B cell (primary cell): ENCODE results near the gene LRR1. TPM values are rescaled to one million over a fixed set of nuclear protein-coding genes. Genes with fewer than 3 reads are reported as not detected.

Experiments used
- ATAC-seq: fragments of 200-7000 bp; cut with Tn5 transposase; one replicate; pipeline ENCODE4 v1.10.0; 2021; ENCODE audit warnings: low read depth, mild to moderate bottlenecking, moderate number of reproducible peaks, moderate library complexity
- CTCF ChIA-PET: fragments of 350-600 bp; sonication (Branson Sonifier 250); formaldehyde crosslinking; loops from one replicate; lab custom pipeline; 2021; ENCODE audit warnings: antibody characterized with exemption, inconsistent platforms; lab: Charles Lee
- POLR2A ChIA-PET: fragments of 350-600 bp; sonication (Branson Sonifier 250); formaldehyde crosslinking; loops from one replicate; lab custom pipeline; 2021; ENCODE audit warnings: antibody characterized with exemption; lab: Charles Lee
- DNase-seq: peaks from one replicate; pipeline ENCODE4 v3.0.0; 2013
- H2AFZ ChIP-seq: 2 replicates; pipeline ENCODE4 v1.6.1; 2012; ENCODE audit warnings: mild to moderate bottlenecking, low read depth, low read length; ENCODE audit not compliant: insufficient read depth, poor library complexity, severe bottlenecking
- H3K27ac ChIP-seq, 2 donors: 1 replicate in 1 of 2; 2 replicates in 1 of 2; pipeline ENCODE4 v1.5.1; 2012 to 2013; ENCODE audit warnings: low read length in 2 of 2, mild to moderate bottlenecking in 2 of 2, moderate library complexity in 1 of 2
- H3K27me3 ChIP-seq, 4 experiments: fragments of 200-600 bp in 1 of 4; sonication (generic) in 1 of 4; replicated peaks in 1 of 4; 1 replicate in 2 of 4; 2 replicates in 2 of 4; pipeline versions ENCODE4 v1.6.1 to v1.7.0; 2013 to 2016; ENCODE audit warnings: low read length in 3 of 4, mild to moderate bottlenecking in 2 of 4, mixed read lengths in 1 of 4, moderate library complexity in 1 of 4; ENCODE audit not compliant: insufficient read depth in 4 of 4, control insufficient read depth in 3 of 4; ENCODE audit errors: control extremely low read depth in 1 of 4
- H3K36me3 ChIP-seq, 2 experiments: replicated peaks in 1 of 2; 1 replicate in 1 of 2; 2 replicates in 1 of 2; pipeline versions ENCODE4 v1.6.1 to v1.7.1; 2013; ENCODE audit warnings: low read length in 1 of 2; ENCODE audit not compliant: insufficient read depth in 2 of 2, control insufficient read depth in 1 of 2; ENCODE audit errors: control extremely low read depth in 1 of 2, extremely low read depth in 1 of 2
- H3K4me1 ChIP-seq, 2 donors: fragments of 200-600 bp in 1 of 2; sonication (generic) in 1 of 2; 1 replicate in 1 of 2; 2 replicates in 1 of 2; pipeline versions ENCODE4 v1.5.1 to v1.6.1; 2013 to 2017; ENCODE audit warnings: low read length in 2 of 2; ENCODE audit not compliant: control insufficient read depth in 2 of 2, insufficient read depth in 2 of 2
- H3K4me2 ChIP-seq: replicated peaks from 2 replicates; pipeline ENCODE3; 2012; ENCODE audit warnings: mild to moderate bottlenecking, low read depth, low read length; ENCODE audit not compliant: poor library complexity, severe bottlenecking
- H3K4me3 ChIP-seq, 5 experiments: fragments of 200-600 bp in 1 of 5; sonication (generic) in 1 of 5; 1 replicate in 3 of 5; 2 replicates in 2 of 5; pipeline versions ENCODE4 v1.5.1 to v1.7.0; 2011 to 2016; ENCODE audit warnings: low read length in 4 of 5, mild to moderate bottlenecking in 4 of 5, low read depth in 2 of 5, control low read depth in 1 of 5, moderate library complexity in 1 of 5; ENCODE audit not compliant: insufficient read depth in 1 of 5; ENCODE audit errors: control extremely low read depth in 1 of 5, extremely low read depth in 1 of 5
- H3K79me2 ChIP-seq: fragments of 200-600 bp; sonication (generic); one replicate; pipeline ENCODE4 v1.6.0; 2016; ENCODE audit warnings: low read length; ENCODE audit not compliant: control insufficient read depth, insufficient read depth
- H3K9ac ChIP-seq: fragments of 200-600 bp; sonication (generic); 2 replicates; pipeline ENCODE4 v1.6.1; 2017; ENCODE audit warnings: mild to moderate bottlenecking, low read length, moderate library complexity
- H3K9me3 ChIP-seq, 3 donors: one replicate each; pipeline versions ENCODE4 v1.6.1 to v1.7.1; 2013; ENCODE audit warnings: low read length in 2 of 3; ENCODE audit not compliant: control insufficient read depth in 2 of 3, insufficient read depth in 1 of 3; ENCODE audit errors: control extremely low read depth in 1 of 3
- H4K20me1 ChIP-seq: 2 replicates; pipeline ENCODE4 v1.6.0; 2012; ENCODE audit warnings: mild to moderate bottlenecking, low read length; ENCODE audit not compliant: insufficient read depth, control insufficient read depth, poor library complexity, severe bottlenecking
- H3K27ac Mint-ChIP-seq: one replicate; pipeline ENCODE4 v1.8.0; 2021; ENCODE audit warnings: mixed read lengths
- H3K27me3 Mint-ChIP-seq: one replicate; pipeline ENCODE4 v1.8.0; 2021; ENCODE audit warnings: mixed read lengths
- H3K4me1 Mint-ChIP-seq: one replicate; pipeline ENCODE4 v1.8.0; 2021; ENCODE audit warnings: mixed read lengths
- H3K4me3 Mint-ChIP-seq: one replicate; pipeline ENCODE4 v1.8.0; 2021; ENCODE audit warnings: mixed read lengths
- H3K9me3 Mint-ChIP-seq: one replicate; pipeline ENCODE4 v1.8.0; 2022; ENCODE audit warnings: mixed read lengths; ENCODE audit not compliant: insufficient read depth
- EZH2 ChIP-seq: IDR thresholded peaks from 2 replicates; pipeline ENCODE4 v1.6.1; 2012; ENCODE audit warnings: borderline replicate concordance, low read depth, mild to moderate bottlenecking, moderate library complexity, low read length; ENCODE audit not compliant: insufficient read depth, poor library complexity, severe bottlenecking
- WGBS: methylation state at CpG from one replicate; pipeline ENCODE4 v1.1.5; 2013; ENCODE audit warnings: missing lambda C conversion rate; ENCODE audit not compliant: insufficient coverage; 5-methylcytosine and 5-hydroxymethylcytosine counted together
- intact Hi-C: fragments of 100-400 bp; cut with micrococcal nuclease; formaldehyde crosslinking; loops from one replicate; pipeline ENCODE4 v1.10.0; 2022
- polyA plus RNA-seq: library from polyadenylated mRNA; depleted of rRNA; stranded (reverse); fragments of >200 nt; gene quantifications from 2 replicates; pipeline ENCODE4 v1.2.3, GENCODE V29; 2012
- total RNA-seq, 2 donors: library from RNA; stranded (reverse); fragments of 120-200 nt in 1 of 2; gene quantifications; 1 replicate in 1 of 2; 2 replicates in 1 of 2; pipeline versions ENCODE4 v1.2.3 to v1.2.4, GENCODE V29; 2013 to 2022
- TF ChIP-seq, protein P1 (sequence below): fragments of 200-600 bp; IDR thresholded peaks from one replicate; pipeline ENCODE4 v1.8.0; 2022; ENCODE audit warnings: antibody characterized with exemption, mild to moderate bottlenecking

The LRR1 gene
- total and polyA plus RNA-seq, 2 donors (not counting 1 experiment from before 2014, with no cell fraction given), result 3.5 to 10.3 TPM

DNA sequence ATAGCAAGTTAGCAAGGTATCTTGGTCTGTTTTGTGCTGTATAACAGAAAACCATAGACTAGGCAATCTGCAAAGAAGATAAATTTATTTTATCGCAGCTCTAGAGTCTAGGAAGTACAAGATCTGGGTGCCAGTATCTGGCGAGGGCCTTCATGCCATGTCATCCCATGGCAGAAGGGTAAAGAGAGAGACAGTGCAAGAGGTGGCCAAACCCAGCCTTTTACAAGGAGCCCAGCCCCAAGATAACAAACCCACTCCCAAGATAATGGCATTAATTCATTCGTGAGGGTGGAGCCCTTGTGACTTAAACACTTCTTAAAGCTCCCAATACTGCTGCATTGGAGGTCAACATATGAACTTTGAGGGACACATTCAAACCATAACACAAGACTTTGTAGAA is 29.5 kb upstream of the LRR1 start:
- TF ChIP-seq, protein P1, sequence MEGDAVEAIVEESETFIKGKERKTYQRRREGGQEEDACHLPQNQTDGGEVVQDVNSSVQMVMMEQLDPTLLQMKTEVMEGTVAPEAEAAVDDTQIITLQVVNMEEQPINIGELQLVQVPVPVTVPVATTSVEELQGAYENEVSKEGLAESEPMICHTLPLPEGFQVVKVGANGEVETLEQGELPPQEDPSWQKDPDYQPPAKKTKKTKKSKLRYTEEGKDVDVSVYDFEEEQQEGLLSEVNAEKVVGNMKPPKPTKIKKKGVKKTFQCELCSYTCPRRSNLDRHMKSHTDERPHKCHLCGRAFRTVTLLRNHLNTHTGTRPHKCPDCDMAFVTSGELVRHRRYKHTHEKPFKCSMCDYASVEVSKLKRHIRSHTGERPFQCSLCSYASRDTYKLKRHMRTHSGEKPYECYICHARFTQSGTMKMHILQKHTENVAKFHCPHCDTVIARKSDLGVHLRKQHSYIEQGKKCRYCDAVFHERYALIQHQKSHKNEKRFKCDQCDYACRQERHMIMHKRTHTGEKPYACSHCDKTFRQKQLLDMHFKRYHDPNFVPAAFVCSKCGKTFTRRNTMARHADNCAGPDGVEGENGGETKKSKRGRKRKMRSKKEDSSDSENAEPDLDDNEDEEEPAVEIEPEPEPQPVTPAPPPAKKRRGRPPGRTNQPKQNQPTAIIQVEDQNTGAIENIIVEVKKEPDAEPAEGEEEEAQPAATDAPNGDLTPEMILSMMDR, result no peak
- no peak for TF ChIP-seq EZH2
- no peaks in the 10 kb centered on the region for H3K27me3 Mint-ChIP-seq
- no peak overlapping the region for H3K4me2 ChIP-seq
- H4K20me1 ChIP-seq, result no peaks in the 10 kb centered on the region
- intact Hi-C loops, result no loop called here
- no peak for ATAC-seq
- H3K9me3 ChIP-seq, result peaks cover 0 to 8% (median 8%) of the 10 kb centered on the region in 3 donors
- no peak overlapping the region for H3K4me3 ChIP-seq
- H2AFZ ChIP-seq, result no peak overlapping the region
- H3K9ac ChIP-seq, result no peak overlapping the region
- no peaks in the 10 kb centered on the region for H3K4me1 Mint-ChIP-seq
- ChIA-PET CTCF (no interaction called here), POLR2A (no interaction called here)
- no peak overlapping the region for H3K4me3 Mint-ChIP-seq
- H3K9me3 Mint-ChIP-seq, result peaks cover 5% of the 10 kb centered on the region
- no peak overlapping the region for H3K27ac Mint-ChIP-seq
- no peaks in the 10 kb centered on the region for H3K27me3 ChIP-seq
- no peaks in the 10 kb centered on the region for H3K4me1 ChIP-seq
- 100% methylated on average over 1 of the region's 3 CpGs for WGBS
- no peak for DNase-seq
- H3K79me2 ChIP-seq, result no peaks in the 10 kb centered on the region
- no peak overlapping the region for H3K27ac ChIP-seq
- H3K36me3 ChIP-seq, result peaks cover 0 to 2% of the 10 kb centered on the region in 2 experiments

DNA sequence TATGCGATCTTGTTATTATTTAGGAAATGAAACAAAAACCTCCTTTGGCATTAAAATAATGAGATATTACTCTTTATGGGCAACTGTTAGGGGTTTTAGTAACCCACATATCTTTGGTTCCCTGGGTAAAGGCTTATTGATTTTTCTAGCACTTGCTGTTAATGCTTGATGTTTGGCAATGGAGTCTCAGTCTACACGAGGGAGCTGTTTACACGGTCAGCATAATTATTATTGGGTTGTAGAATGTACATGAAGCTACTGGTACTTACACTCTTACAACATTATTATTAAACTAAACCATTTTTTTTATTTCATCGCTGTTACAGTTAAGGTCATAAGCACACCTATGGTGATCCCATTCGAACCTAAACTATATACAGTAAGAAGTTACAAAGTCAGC is 24.7 kb upstream of the LRR1 start:
- Histone ChIP-seq H3K36me3 (peaks cover 13 to 18% of the 10 kb centered on the region in 2 experiments), H3K4me3 (no peak overlapping the region), H3K27ac (no peak overlapping the region), H4K20me1 (peaks cover 4% of the 10 kb centered on the region), H3K9ac (no peak overlapping the region), H3K9me3 (peaks cover 0 to 8% (median 8%) of the 10 kb centered on the region in 3 donors), H3K4me2 (no peak overlapping the region), H3K27me3 (no peaks in the 10 kb centered on the region), H2AFZ (no peak overlapping the region), H3K4me1 (no peaks in the 10 kb centered on the region), H3K79me2 (peaks cover 21% of the 10 kb centered on the region)
- Mint-ChIP-seq H3K27me3 (no peaks in the 10 kb centered on the region), H3K4me3 (no peak overlapping the region), H3K27ac (no peak overlapping the region), H3K4me1 (peaks cover 2% of the 10 kb centered on the region), H3K9me3 (peaks cover 5% of the 10 kb centered on the region)
- DNase-seq (no peak), ATAC-seq (no peak)
- POLR2A ChIA-PET, result interaction anchor here (0.6 kb wide), 1 partner anchor 1233 kb away, joined by 3 read pairs; no protein-coding TSS in a partner anchor
- CTCF ChIA-PET, result interaction anchor here (1.2 kb wide), 1 partner anchor 13 kb away, joined by 3 read pairs; no protein-coding TSS in a partner anchor
- intact Hi-C loops, result no loop called here
- 100% methylated on average over 2 of the region's 5 CpGs for WGBS
- no peak for TF ChIP-seq EZH2
- TF ChIP-seq, protein P1, result no peak
